ENCODE data around the gene ZNF835. TPM values are rescaled to one million over a fixed set of nuclear protein-coding genes. Genes with fewer than 3 reads are reported as not detected.

Gene ZNF835
- total RNA-seq, 1 donor from 2014 or later: 1.7 TPM

DNA sequence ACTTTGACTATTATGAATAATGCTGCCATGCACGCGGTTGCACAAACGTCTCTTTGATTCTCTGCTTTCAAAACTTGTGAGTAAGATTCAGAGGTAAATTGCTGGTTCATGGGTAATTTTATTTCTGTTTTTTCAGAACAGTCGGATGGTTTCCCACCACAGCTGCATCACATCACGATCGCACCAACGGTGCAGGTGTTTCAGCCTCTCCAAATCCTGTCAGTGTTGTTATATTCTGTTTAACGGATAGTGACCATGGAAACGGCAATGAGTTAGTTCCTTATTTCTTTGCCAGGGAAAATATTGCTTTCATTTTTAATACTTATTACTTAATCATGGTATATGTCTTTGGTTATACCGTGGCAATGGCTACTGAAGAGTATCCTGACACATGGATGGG, 19.1 kb upstream of the ZNF835 start:
- Histone ChIP-seq H3K27me3 (no peaks in the 10 kb centered on the region), H3K4me1 (no peaks in the 10 kb centered on the region), H3K27ac (no peak overlapping the region), H3K4me3 (no peak overlapping the region), H3K36me3 (no peaks in the 10 kb centered on the region), H3K9me3 (no peaks in the 10 kb centered on the region)
- DNase-seq (ENCODE audit: extremely low spot score in 2 of 2): no peak
- intact Hi-C loops (cut with DNase I): no loop called here
- TF ChIP-seq POLR2A (IDR thresholded peaks at IDR 0.05) (no peak), CTCF (IDR thresholded peaks at IDR 0.05) (no peak), POLR2AphosphoS5 (IDR thresholded peaks at IDR 0.05; ENCODE audit: insufficient read depth in 1 of 2, low read depth in 1 of 2) (no peak)

- Histone ChIP-seq H3K27me3 (no peaks in the 10 kb centered on the region), H3K4me1 (no peaks in the 10 kb centered on the region), H3K27ac (no peak overlapping the region), H3K4me3 (no peak overlapping the region), H3K9me3 (no peaks in the 10 kb centered on the region), H3K36me3 (no peaks in the 10 kb centered on the region)
- TF ChIP-seq POLR2A (IDR thresholded peaks at IDR 0.05) (no peak), POLR2AphosphoS5 (IDR thresholded peaks at IDR 0.05; ENCODE audit: insufficient read depth in 1 of 2, low read depth in 1 of 2) (no peak), CTCF (IDR thresholded peaks at IDR 0.05) (no peak)
- intact Hi-C loops (cut with DNase I): no loop called here
- DNase-seq (ENCODE audit: extremely low spot score in 2 of 2): no peak
Measured at GRCh38 chr19:56689198-56689597, 17.6 kb upstream of the ZNF835 start.

DNA sequence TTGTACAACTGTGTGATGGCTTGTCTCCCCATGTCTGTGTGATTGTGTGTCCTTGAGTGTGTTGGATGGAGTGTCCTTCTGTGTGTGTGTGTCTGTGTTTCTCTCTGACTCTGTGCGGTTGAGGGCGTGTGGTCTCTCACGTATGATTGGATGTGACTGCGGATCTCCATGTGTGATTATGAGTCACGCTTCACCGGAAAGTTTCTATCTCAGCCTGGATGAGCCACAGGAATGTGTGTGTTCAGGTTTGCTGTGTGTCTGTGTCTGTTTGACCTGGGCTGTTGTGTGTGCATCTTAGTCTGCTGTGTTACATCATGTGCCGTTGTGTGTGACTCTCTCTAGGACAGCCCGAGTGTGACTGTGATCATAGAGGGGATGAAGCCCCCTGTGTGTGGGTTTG, 15.5 kb upstream of the ZNF835 start:
- TF ChIP-seq POLR2A (IDR thresholded peaks at IDR 0.05): no peak
- no peak for TF ChIP-seq POLR2AphosphoS5 (IDR thresholded peaks at IDR 0.05; ENCODE audit: insufficient read depth in 1 of 2, low read depth in 1 of 2)
- TF ChIP-seq CTCF (IDR thresholded peaks at IDR 0.05): no peak
- H3K36me3 ChIP-seq: no peaks in the 10 kb centered on the region

GRCh38 chr19:56683116-56683515, 11.6 kb upstream of the ZNF835 start:
- intact Hi-C loops (cut with DNase I): no loop called here
- Histone ChIP-seq H3K9me3 (no peaks in the 10 kb centered on the region), H3K27me3 (no peaks in the 10 kb centered on the region), H3K27ac (no peak overlapping the region), H3K36me3 (no peaks in the 10 kb centered on the region), H3K4me1 (no peaks in the 10 kb centered on the region), H3K4me3 (no peak overlapping the region)
- TF ChIP-seq CTCF (IDR thresholded peaks at IDR 0.05): no peak
- no peak for DNase-seq (ENCODE audit: extremely low spot score in 2 of 2)

More for the DNA sequence above, 15.5 kb upstream of the ZNF835 start:
- Histone ChIP-seq H3K4me1 (no peaks in the 10 kb centered on the region), H3K4me3 (no peak overlapping the region), H3K27ac (no peak overlapping the region), H3K9me3 (no peaks in the 10 kb centered on the region), H3K27me3 (no peaks in the 10 kb centered on the region)
- intact Hi-C loops (cut with DNase I): no loop called here
- DNase-seq (ENCODE audit: extremely low spot score in 2 of 2): no peak

DNA sequence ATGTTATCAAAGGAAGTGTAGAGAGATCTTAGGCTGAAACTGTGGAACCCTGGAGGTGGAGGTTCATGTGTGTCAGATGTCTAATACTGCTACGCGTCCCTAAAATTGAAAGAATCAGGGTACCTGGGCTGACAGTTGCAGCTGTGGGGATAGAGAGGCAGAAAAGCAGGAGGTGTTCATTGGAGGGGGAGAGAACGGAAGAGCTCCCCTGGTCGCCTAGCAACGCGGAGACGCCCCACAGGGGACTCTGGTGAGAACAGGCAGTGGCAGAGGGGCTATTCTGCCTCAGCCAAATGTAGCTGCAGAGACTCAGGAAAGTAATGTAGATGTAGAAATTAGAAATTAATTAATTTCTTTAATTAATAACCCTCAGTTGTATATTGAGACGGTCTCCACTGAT, 10.1 kb upstream of the ZNF835 start:
- H3K4me3 ChIP-seq: no peak overlapping the region
- H3K4me1 ChIP-seq: no peaks in the 10 kb centered on the region
- TF ChIP-seq POLR2A (IDR thresholded peaks at IDR 0.05): no peak
- TF ChIP-seq POLR2AphosphoS5 (IDR thresholded peaks at IDR 0.05; ENCODE audit: insufficient read depth in 1 of 2, low read depth in 1 of 2): no peak
- TF ChIP-seq CTCF (IDR thresholded peaks at IDR 0.05): no peak
- no peak overlapping the region for H3K27ac ChIP-seq
- H3K36me3 ChIP-seq: no peaks in the 10 kb centered on the region
- H3K27me3 ChIP-seq: no peaks in the 10 kb centered on the region
- no peaks in the 10 kb centered on the region for H3K9me3 ChIP-seq
- no peak for DNase-seq (ENCODE audit: extremely low spot score in 2 of 2)
- intact Hi-C loops (cut with DNase I): no loop called here

Data from vagina (tissue), 2 donors.